OCI-M2 (cell line): Measurements from ENCODE around the gene ZNF728.
"Not testable (repeated sequence)": the region's sequence is repeated elsewhere in the genome, so short reads cannot be mapped to it uniquely, and the experiment has no call there.

Experiments used
- DNase-seq: peaks from one replicate; lab custom pipeline; 2025; ENCODE audit not compliant: unreplicated experiment; lab: John Stamatoyannopoulos, UW

The ZNF728 gene

GRCh38 chr19:23002690-23003422 lies at the start of gene ZNF728:
Gene ZNF728 (minus strand): TSS chr19:23003176. CDS start chr19:23003030, 146 bp downstream.
- no peak for DNase-seq

GRCh38 chr19:23052349-23052748 lies 49.4 kb upstream of the ZNF728 start:
- DNase-seq: no peak

- no peak for DNase-seq
Measured at GRCh38 chr19:23049256-23049655, 46.3 kb upstream of the ZNF728 start.

- no peak for DNase-seq
Measured at GRCh38 chr19:23046743-23047142, 43.8 kb upstream of the ZNF728 start.

GRCh38 chr19:23033721-23034120 lies 30.7 kb upstream of the ZNF728 start:
- no peak for DNase-seq

- DNase-seq: no peak
Measured at GRCh38 chr19:23015660-23016059, 12.7 kb upstream of the ZNF728 start.

GRCh38 chr19:22994957-22995356 lies 8.0 kb downstream of the ZNF728 start:
- not testable (repeated sequence) for DNase-seq

GRCh38 chr19:22976248-22976647 lies 26.7 kb downstream of the ZNF728 start:
- DNase-seq: no peak

GRCh38 chr19:22975546-22976136 lies 27.3 kb downstream of the ZNF728 start:
- DNase-seq: not testable (repeated sequence)

GRCh38 chr19:22945560-22945959 lies 57.4 kb downstream of the ZNF728 start:
- DNase-seq: no peak

GRCh38 chr19:22935151-22935550 lies 67.8 kb downstream of the ZNF728 start:
- no peak for DNase-seq

- not testable (repeated sequence) for DNase-seq
Measured at GRCh38 chr19:22927576-22927975, 75.4 kb downstream of the ZNF728 start.

GRCh38 chr19:22925181-22925580 lies 77.8 kb downstream of the ZNF728 start:
- not testable (repeated sequence) for DNase-seq
